Endothelial cell of umbilical vein (primary cell): ENCODE results near the gene TMEM119. TPM values are rescaled to one million over a fixed set of nuclear protein-coding genes. Genes with fewer than 3 reads are reported as not detected.

Experiments used
- BruUV-seq: library from RNA; stranded (reverse); fragments of 400-500 nt; replicated peaks from 2 replicates; lab custom pipeline; 2021; lab: Mats Ljungman, UMichigan
- CTCF ChIA-PET: fragments of 300-600, 350-600 bp; sonication (Branson Sonifier 250); formaldehyde crosslinking; loops from one replicate; lab custom pipeline; 2021; ENCODE audit warnings: antibody characterized with exemption, inconsistent platforms; lab: Charles Lee
- POLR2A ChIA-PET: fragments of 300-600, 350-600 bp; sonication (Branson Sonifier 250); formaldehyde crosslinking; loops from one replicate; lab custom pipeline; 2021; ENCODE audit warnings: antibody characterized with exemption, inconsistent platforms; lab: Charles Lee
- DNase-seq: peaks from one replicate; pipeline ENCODE4 v3.0.0-alpha.2; 2011; ENCODE audit warnings: low read depth, low spot score
- FAIRE-seq: peaks from 2 replicates; lab custom pipeline; 2011; peaks lifted over from hg19 to GRCh38; lab: Jason Lieb, UNC
- H2AFZ ChIP-seq: 2 replicates; pipeline ENCODE4 v1.6.0; 2012; ENCODE audit warnings: low read depth, low read length, control low read depth, inconsistent platforms
- H3K27ac ChIP-seq: 2 replicates; pipeline ENCODE4 v1.5.1; 2011; ENCODE audit warnings: low read depth, mild to moderate bottlenecking, control low read depth, low read length, moderate library complexity; ENCODE audit not compliant: insufficient read depth
- H3K27me3 ChIP-seq, 2 experiments: 2 replicates each; pipeline versions ENCODE4 v1.6.0 to v1.6.1; 2011; ENCODE audit warnings: low read length in 2 of 2, mixed read lengths in 1 of 2; ENCODE audit not compliant: control insufficient read depth in 2 of 2, insufficient read depth in 2 of 2
- H3K36me3 ChIP-seq, 2 experiments: 2 replicates in 1 of 2; 3 replicates in 1 of 2; pipeline ENCODE4 v1.5.1; 2011; ENCODE audit warnings: low read length in 2 of 2, mild to moderate bottlenecking in 1 of 2, moderate library complexity in 1 of 2; ENCODE audit not compliant: control insufficient read depth in 2 of 2, insufficient read depth in 2 of 2; ENCODE audit errors: extremely low read depth in 1 of 2
- H3K4me1 ChIP-seq: 3 replicates; pipeline ENCODE4 v1.5.1; 2011; ENCODE audit warnings: mild to moderate bottlenecking, low read length; ENCODE audit not compliant: control insufficient read depth, insufficient read depth; ENCODE audit errors: extremely low read depth
- H3K4me2 ChIP-seq: 2 replicates; pipeline ENCODE4 v1.6.1; 2011; ENCODE audit warnings: low read length, control low read depth, mixed read lengths; ENCODE audit not compliant: insufficient read depth
- H3K4me3 ChIP-seq, 3 experiments: fragments of 200-600 bp in 1 of 3; sonication (generic), shearing (Covaris generic) in 1 of 3; replicated peaks in 1 of 3; 2 replicates each; pipeline ENCODE4 v1.5.1; 2011 to 2016; ENCODE audit warnings: control low read depth in 3 of 3, low read length in 3 of 3, mild to moderate bottlenecking in 2 of 3, inconsistent platforms in 1 of 3, low read depth in 1 of 3, moderate library complexity in 1 of 3; ENCODE audit not compliant: insufficient read depth in 1 of 3
- H3K79me2 ChIP-seq: 2 replicates; pipeline ENCODE4 v1.6.0; 2012; ENCODE audit warnings: low read length, inconsistent platforms; ENCODE audit not compliant: control insufficient read depth, insufficient read depth
- H3K9ac ChIP-seq: replicated peaks from 2 replicates; pipeline ENCODE3; 2011; ENCODE audit warnings: low read length, control low read depth; ENCODE audit not compliant: insufficient read depth; ENCODE audit errors: extremely low read depth
- H3K9me1 ChIP-seq: replicated peaks from 3 replicates; pipeline ENCODE4 v1.6.0; 2011; ENCODE audit warnings: mild to moderate bottlenecking, low read length; ENCODE audit not compliant: control insufficient read depth, insufficient read depth; ENCODE audit errors: extremely low read depth
- H3K9me3 ChIP-seq: replicated peaks from 2 replicates; pipeline ENCODE4 v1.5.1; 2012; ENCODE audit warnings: low read length, inconsistent platforms; ENCODE audit not compliant: control insufficient read depth, insufficient read depth
- H4K20me1 ChIP-seq: replicated peaks from 2 replicates; pipeline ENCODE3; 2011; ENCODE audit warnings: mild to moderate bottlenecking, low read length; ENCODE audit not compliant: control insufficient read depth, insufficient read depth; ENCODE audit errors: extremely low read depth
- FOS ChIP-seq: IDR thresholded peaks from 2 replicates; pipeline ENCODE4 v1.6.1; 2011; ENCODE audit warnings: mild to moderate bottlenecking, low read length, moderate library complexity, borderline replicate concordance; ENCODE audit not compliant: insufficient read depth
- GATA2 ChIP-seq: IDR thresholded peaks from 2 replicates; pipeline ENCODE4 v1.7.0; 2011; ENCODE audit warnings: low read depth, mild to moderate bottlenecking, moderate library complexity, mixed read lengths, low read length; ENCODE audit not compliant: insufficient read length, insufficient read depth
- JUN ChIP-seq: IDR thresholded peaks from 2 replicates; pipeline ENCODE4 v1.6.1; 2011; ENCODE audit warnings: borderline replicate concordance, low read depth; ENCODE audit not compliant: insufficient read length, insufficient read depth
- MYC ChIP-seq: IDR thresholded peaks from one replicate; pipeline ENCODE4 v1.6.1; 2011; ENCODE audit warnings: mild to moderate bottlenecking, low read depth, low read length
- POLR2A ChIP-seq: IDR thresholded peaks from 2 replicates; pipeline ENCODE4 v1.6.1; 2012; ENCODE audit warnings: low read depth, mild to moderate bottlenecking, control low read depth, low read length
- dilution Hi-C: fragments of 300-500 bp; cut with MboI; formaldehyde crosslinking; loops from one replicate; pipeline ENCODE4 v1.15.0; 2019; ENCODE audit warnings: low sequenced_read_pairs; ENCODE audit not compliant: extremely low pct_ligation_motif_present
- intact Hi-C: fragments of 100-400 bp; cut with micrococcal nuclease; formaldehyde crosslinking; loops from one replicate; pipeline ENCODE4 v1.10.0; 2022
- polyA plus RNA-seq, 4 experiments: library from polyadenylated mRNA; depleted of rRNA in 3 of 4; stranded (reverse) in 3 of 4; unstranded in 1 of 4; fragments of >200 nt; gene quantifications; 2 replicates each; pipeline versions ENCODE4 v1.2.1 to v1.2.3, GENCODE V29; 2011 to 2012; ENCODE audit warnings: missing spikeins in 1 of 4
- total RNA-seq: library from RNA; stranded (reverse); gene quantifications from 2 replicates; pipeline ENCODE4 v1.2.3, GENCODE V29; 2021
- TF ChIP-seq, protein P1 (sequence below): IDR thresholded peaks from 2 replicates; pipeline ENCODE4 v1.6.1; 2011; ENCODE audit not compliant: insufficient read depth, insufficient read length
- TF ChIP-seq, protein P2 (sequence below), 2 donors: IDR thresholded peaks; 1 replicate in 1 of 2; 2 replicates in 1 of 2; pipeline ENCODE4 v1.5.1; 2011; ENCODE audit warnings: low read length in 2 of 2, mild to moderate bottlenecking in 2 of 2, moderate library complexity in 2 of 2, control low read depth in 1 of 2, inconsistent platforms in 1 of 2, low read depth in 1 of 2; ENCODE audit not compliant: insufficient read depth in 1 of 2; ENCODE audit errors: extremely low read depth in 1 of 2

TMEM119 gene
- total and polyA plus RNA-seq, 2 donors (not counting 3 experiments of a cell fraction or from before 2014, with no cell fraction given): not detected

GRCh38 chr12:108623577-108623976, 25.7 kb upstream of the TMEM119 start:
- no peak for FAIRE-seq
- CTCF ChIA-PET: no interaction called here
- Histone ChIP-seq H3K27me3 (no peaks in the 10 kb centered on the region), H4K20me1 (no peaks in the 10 kb centered on the region), H3K27ac (no peak overlapping the region), H3K36me3 (no peaks in the 10 kb centered on the region), H3K9ac (no peak overlapping the region), H2AFZ (no peak overlapping the region), H3K4me3 (no peak overlapping the region), H3K4me2 (no peak overlapping the region), H3K9me3 (no peaks in the 10 kb centered on the region), H3K9me1 (no peaks in the 10 kb centered on the region), H3K4me1 (peaks cover 15% of the 10 kb centered on the region), H3K79me2 (no peaks in the 10 kb centered on the region)
- no peak for DNase-seq
- intact Hi-C loops (no loop called here), dilution Hi-C loops (no loop called here)
- TF ChIP-seq, protein P1, sequence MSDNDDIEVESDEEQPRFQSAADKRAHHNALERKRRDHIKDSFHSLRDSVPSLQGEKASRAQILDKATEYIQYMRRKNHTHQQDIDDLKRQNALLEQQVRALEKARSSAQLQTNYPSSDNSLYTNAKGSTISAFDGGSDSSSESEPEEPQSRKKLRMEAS: no peak
- TF ChIP-seq POLR2A: no peak
- no peak for TF ChIP-seq MYC
- no peak for TF ChIP-seq JUN
- TF ChIP-seq, protein P2, sequence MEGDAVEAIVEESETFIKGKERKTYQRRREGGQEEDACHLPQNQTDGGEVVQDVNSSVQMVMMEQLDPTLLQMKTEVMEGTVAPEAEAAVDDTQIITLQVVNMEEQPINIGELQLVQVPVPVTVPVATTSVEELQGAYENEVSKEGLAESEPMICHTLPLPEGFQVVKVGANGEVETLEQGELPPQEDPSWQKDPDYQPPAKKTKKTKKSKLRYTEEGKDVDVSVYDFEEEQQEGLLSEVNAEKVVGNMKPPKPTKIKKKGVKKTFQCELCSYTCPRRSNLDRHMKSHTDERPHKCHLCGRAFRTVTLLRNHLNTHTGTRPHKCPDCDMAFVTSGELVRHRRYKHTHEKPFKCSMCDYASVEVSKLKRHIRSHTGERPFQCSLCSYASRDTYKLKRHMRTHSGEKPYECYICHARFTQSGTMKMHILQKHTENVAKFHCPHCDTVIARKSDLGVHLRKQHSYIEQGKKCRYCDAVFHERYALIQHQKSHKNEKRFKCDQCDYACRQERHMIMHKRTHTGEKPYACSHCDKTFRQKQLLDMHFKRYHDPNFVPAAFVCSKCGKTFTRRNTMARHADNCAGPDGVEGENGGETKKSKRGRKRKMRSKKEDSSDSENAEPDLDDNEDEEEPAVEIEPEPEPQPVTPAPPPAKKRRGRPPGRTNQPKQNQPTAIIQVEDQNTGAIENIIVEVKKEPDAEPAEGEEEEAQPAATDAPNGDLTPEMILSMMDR (IDR thresholded peaks at IDR 0.05; ENCODE audit: extremely low read depth in 1 of 2, insufficient read depth in 1 of 2, low read depth in 1 of 2, low read length in 2 of 2): no peak
- TF ChIP-seq GATA2: no peak
- no peak for TF ChIP-seq FOS
- POLR2A ChIA-PET: no interaction called here
- no TSS peak for BruUV-seq
